ENCODE results near the gene TRPC4. TPM values are rescaled to one million over a fixed set of nuclear protein-coding genes. Genes with fewer than 3 reads are reported as not detected.
A peak's percentile ranks its signal among the peaks of the same experiment; 100 is the strongest.

TRPC4 gene
- total RNA-seq, 1 donor from 2014 or later, result 3.0 TPM

DNA sequence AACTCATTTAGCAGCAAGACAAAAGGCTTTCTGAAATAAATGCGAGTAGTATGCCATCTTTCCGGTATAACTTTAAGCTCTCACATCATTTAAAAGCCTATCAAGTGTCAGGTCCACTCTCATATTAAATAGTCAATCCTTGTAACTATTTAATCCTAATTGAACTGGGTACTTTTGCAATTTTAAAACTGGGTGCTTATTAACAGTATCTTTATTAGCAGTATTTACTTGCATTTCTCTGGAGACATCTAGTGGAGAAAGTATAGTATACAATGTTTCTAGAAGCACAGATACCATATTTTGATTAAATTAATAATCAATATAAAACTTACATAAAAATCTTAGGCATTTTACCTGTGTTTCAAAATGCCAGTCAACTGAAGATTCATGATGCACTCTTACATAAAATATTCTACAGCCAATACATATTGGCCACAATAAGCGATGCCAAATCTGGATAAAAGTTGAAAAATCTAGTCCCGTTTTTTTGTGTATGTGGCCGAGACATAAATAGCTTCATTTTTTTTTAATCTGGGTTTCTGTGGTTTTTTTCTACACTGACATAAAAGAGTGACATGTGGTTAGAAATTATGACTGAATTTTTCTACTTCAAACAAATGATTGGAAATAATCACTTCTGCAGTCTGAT lies 266.7 kb downstream of the TRPC4 start:
- Mint-ChIP-seq H3K4me1 (ENCODE audit: low read depth) (peaks cover 41% of the 10 kb centered on the region), H3K27ac (ENCODE audit: unreplicated experiment) (peak overlapping the region; percentile 15), H3K27me3 (ENCODE audit: low read depth) (no peaks in the 10 kb centered on the region), H3K4me3 (ENCODE audit: unreplicated experiment) (no peak overlapping the region), H3K36me3 (ENCODE audit: low read depth) (peaks cover 1% of the 10 kb centered on the region), H3K9me3 (ENCODE audit: low read depth) (peaks cover 8% of the 10 kb centered on the region)
- TF ChIP-seq, protein P1, sequence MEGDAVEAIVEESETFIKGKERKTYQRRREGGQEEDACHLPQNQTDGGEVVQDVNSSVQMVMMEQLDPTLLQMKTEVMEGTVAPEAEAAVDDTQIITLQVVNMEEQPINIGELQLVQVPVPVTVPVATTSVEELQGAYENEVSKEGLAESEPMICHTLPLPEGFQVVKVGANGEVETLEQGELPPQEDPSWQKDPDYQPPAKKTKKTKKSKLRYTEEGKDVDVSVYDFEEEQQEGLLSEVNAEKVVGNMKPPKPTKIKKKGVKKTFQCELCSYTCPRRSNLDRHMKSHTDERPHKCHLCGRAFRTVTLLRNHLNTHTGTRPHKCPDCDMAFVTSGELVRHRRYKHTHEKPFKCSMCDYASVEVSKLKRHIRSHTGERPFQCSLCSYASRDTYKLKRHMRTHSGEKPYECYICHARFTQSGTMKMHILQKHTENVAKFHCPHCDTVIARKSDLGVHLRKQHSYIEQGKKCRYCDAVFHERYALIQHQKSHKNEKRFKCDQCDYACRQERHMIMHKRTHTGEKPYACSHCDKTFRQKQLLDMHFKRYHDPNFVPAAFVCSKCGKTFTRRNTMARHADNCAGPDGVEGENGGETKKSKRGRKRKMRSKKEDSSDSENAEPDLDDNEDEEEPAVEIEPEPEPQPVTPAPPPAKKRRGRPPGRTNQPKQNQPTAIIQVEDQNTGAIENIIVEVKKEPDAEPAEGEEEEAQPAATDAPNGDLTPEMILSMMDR (IDR thresholded peaks at IDR 0.05), result peak; percentile 97
- no peak for DNase-seq (ENCODE audit: low spot score)

DNA sequence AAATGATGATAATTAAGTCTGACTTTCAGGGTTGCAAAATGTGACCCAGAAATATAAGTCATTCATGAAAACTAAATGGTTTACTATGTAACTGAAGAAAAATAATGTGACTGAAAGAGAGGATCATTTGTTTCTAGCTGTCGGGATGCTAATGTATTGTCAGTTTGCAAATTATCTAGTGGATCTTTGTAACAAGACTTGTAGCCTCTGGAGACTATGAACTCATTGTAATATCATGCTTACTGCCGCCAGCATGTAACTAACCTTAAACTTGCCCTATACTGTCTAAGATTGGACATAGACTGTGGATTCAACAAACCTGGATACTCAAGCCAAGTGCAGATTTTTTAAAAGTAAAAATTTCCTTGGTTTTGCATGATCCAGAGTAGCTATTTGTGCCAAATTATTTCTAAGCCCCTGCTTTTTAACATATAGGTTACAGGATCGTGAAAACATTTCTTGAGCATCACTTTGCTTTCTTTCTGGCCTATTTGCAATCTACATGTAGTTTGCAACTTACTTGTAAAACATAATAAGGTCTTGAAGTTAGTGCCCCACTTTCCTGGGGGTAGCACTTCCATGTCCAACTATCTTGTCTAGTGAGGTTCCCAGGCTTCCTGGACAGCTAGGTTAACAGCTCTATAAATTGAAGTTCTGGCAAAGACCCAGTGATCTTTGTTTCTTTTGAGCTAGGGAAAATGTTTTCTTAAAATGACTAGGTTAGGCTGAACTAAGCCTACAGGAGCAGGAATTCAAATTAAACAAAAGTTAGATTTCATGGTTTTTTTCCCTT lies 267.7 kb downstream of the TRPC4 start:
- Mint-ChIP-seq H3K36me3 (ENCODE audit: low read depth) (peaks cover 11% of the 10 kb centered on the region), H3K4me1 (ENCODE audit: low read depth) (peaks cover 47% of the 10 kb centered on the region), H3K27ac (ENCODE audit: unreplicated experiment) (peak overlapping the region; percentile 18), H3K27me3 (ENCODE audit: low read depth) (no peaks in the 10 kb centered on the region), H3K4me3 (ENCODE audit: unreplicated experiment) (no peak overlapping the region), H3K9me3 (ENCODE audit: low read depth) (peaks cover 3% of the 10 kb centered on the region)
- TF ChIP-seq, protein P1 (IDR thresholded peaks at IDR 0.05), result no peak
- no peak for DNase-seq (ENCODE audit: low spot score)

DNA sequence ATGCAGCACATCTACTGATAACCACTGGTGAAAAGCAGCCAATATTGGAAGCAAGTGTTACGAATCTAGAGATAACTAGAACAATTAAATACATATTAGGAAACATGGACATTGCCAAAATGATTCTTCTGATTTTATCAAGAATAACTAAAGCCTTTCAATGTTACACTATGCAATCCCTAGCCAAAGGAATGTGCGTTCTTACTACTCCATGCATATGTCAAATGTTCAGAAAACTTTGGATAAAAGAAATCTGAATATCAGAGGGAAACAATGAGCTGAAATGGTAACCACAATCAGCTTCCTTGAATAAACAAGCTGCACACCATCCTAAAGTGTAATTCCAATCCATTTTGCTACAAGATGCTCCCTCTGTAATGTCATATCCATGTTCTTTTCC lies 270.1 kb downstream of the TRPC4 start:
- peaks cover 27% of the 10 kb centered on the region for H3K36me3 Mint-ChIP-seq (ENCODE audit: low read depth)
- peak overlapping the region; percentile 84 for H3K4me3 Mint-ChIP-seq (ENCODE audit: unreplicated experiment)
- TF ChIP-seq, protein P1 (IDR thresholded peaks at IDR 0.05), result no peak

DNA sequence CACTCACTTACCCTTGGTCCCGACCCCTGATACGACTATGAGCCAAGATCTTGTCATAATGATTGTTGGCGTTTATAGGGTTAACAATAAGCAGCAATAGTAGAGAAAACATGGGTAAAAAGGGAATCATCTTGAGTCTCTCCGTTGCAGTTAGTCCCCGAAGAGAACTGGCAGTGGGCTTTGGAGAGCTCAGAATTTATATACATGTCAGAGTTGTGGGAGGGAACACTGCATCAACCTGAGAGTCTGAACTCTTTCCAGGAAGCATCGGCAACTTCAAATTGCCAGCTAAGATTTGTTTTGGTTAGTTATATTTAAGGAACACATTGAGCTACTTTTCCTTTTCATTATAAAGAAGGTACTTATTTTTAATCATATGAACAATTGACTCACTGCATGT lies 271.0 kb downstream of the TRPC4 start, which contains the start of gene POSTN:
POSTN (minus strand) TSS at position 172 of the 400 bp plus-strand sequence; CDS start at position 130, 42 bp downstream.
- Mint-ChIP-seq H3K4me3 (ENCODE audit: unreplicated experiment) (peak within 1 kb of the TSS; percentile 84), H3K9me3 (ENCODE audit: low read depth) (no peaks in the 10 kb centered on the region), H3K27ac (ENCODE audit: unreplicated experiment) (peak within 1 kb of the TSS; percentile 91), H3K27me3 (ENCODE audit: low read depth) (no peaks in the 10 kb centered on the region), H3K36me3 (ENCODE audit: low read depth) (peaks cover 29% of the 10 kb centered on the region), H3K4me1 (ENCODE audit: low read depth) (peaks cover 74% of the 10 kb centered on the region)
- TF ChIP-seq, protein P1 (IDR thresholded peaks at IDR 0.05), result no peak
- no peak for DNase-seq (ENCODE audit: low spot score)

More for the DNA sequence above, 270.1 kb downstream of the TRPC4 start:
- DNase-seq (ENCODE audit: low spot score), result no peak
- H3K9me3 Mint-ChIP-seq (ENCODE audit: low read depth), result no peaks in the 10 kb centered on the region
- peak overlapping the region; percentile 87 for H3K27ac Mint-ChIP-seq (ENCODE audit: unreplicated experiment)
- H3K4me1 Mint-ChIP-seq (ENCODE audit: low read depth), result peaks cover 65% of the 10 kb centered on the region
- no peaks in the 10 kb centered on the region for H3K27me3 Mint-ChIP-seq (ENCODE audit: low read depth)

DNA sequence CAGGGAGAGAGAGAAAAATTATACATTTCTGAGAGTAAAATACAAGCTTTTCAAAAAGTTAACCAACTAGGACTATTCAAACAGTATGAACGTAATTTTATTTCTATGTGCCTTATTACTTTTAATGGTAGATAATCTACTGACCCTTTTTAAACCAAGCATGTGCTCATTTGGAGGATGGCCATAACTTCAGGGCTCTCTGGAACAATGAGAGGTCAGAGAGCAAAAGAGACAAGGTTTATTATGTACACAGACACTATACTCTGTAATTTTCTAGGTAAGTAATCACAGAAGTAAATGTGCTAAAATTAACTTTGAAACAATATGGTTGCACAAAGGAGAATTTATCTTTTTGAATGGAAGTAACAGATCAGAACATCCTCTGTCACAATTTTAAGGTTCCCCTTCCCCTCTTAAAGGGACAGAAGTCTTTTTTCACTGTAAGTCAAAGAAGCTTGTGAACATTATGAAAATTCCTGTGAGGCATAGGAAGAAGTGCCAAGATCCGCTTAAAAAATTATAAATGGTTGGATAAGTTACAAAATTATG lies 272.0 kb downstream of the TRPC4 start:
- H3K4me1 Mint-ChIP-seq (ENCODE audit: low read depth), result peaks cover 74% of the 10 kb centered on the region

More for the DNA sequence above, 272.0 kb downstream of the TRPC4 start:
- peak overlapping the region; percentile 91 for H3K27ac Mint-ChIP-seq (ENCODE audit: unreplicated experiment)
- DNase-seq (ENCODE audit: low spot score), result no peak
- peak overlapping the region; percentile 84 for H3K4me3 Mint-ChIP-seq (ENCODE audit: unreplicated experiment)
- peaks cover 29% of the 10 kb centered on the region for H3K36me3 Mint-ChIP-seq (ENCODE audit: low read depth)
- H3K27me3 Mint-ChIP-seq (ENCODE audit: low read depth), result no peaks in the 10 kb centered on the region
- H3K9me3 Mint-ChIP-seq (ENCODE audit: low read depth), result no peaks in the 10 kb centered on the region
- TF ChIP-seq, protein P1 (IDR thresholded peaks at IDR 0.05), result no peak

All from chondrocyte (in vitro differentiated cells).